GM18508 (cell line): ENCODE measurements around the gene ARID5A.

ENCODE experiments used
- ATAC-seq: cut with Tn5 transposase; IDR thresholded peaks from one replicate; pipeline ENCODE4 v1.9.1; 2021; ENCODE audit warnings: moderate number of reproducible peaks; ENCODE audit not compliant: insufficient read depth, unreplicated experiment

ARID5A gene

GRCh38 chr2:96591054-96591453 is 54.5 kb downstream of the ARID5A start:
- ATAC-seq: no peak

DNA sequence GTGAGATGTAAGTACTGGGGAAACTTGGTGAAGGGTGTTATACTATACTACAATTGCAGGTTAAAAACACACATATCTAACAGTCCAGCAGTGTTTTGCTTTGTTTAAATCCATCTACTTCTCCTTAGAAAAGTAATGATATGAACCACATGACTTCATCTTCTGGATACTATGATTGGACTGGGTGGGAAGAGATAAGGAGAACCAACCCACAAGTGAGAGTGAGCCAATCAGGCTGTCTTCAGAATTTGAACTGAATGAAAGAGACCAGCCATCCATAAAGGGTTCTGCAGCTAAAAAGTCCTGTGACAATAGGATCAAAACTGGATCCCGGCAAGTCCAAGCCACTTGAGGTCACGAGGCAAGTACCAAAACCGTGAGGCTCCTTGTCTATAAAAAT is 54.9 kb downstream of the ARID5A start:
- ATAC-seq: no peak

DNA sequence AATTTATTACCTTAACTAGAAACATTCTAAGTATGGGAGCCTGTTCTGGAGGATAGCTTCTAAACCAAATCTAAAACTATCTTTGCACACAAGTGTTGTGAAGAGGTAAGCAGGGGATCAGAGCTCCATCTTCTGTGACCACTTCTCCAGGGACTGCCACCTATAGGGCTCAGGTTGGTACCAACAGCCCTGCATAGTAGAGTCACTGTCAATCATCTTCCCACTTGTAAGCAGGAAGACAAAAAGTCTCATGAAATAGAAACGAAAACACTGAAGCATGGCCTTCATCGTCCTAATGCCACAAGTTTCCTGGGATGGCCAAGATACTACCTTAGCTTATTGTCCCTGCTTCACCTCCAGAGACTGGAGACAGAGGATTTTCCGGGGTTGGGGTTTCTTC is 57.7 kb downstream of the ARID5A start:
- ATAC-seq: no peak

DNA sequence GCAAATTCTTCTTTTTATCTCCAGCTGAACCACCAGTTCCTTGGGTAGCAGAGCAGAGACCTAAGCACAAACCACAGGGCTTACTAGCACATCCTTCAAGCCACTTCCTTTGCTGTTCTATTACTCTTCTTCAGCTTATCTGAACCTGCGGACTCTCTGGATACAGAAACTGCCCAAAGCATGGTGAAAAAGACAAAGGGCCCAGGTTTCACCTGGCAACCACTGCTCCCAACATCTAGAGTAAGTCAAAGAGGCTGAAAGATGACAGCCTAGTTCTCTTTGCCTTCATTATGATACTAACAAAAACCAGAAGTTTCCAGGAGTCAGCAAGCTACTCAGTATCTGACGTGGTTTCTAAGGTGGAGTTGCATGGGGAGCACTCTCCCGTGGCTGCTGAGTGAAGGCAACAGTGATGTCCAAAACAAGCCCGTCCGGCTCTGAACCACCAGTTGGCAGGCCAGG is 58.2 kb downstream of the ARID5A start:
- no peak for ATAC-seq

GRCh38 chr2:96596596-96596995 is 60.0 kb downstream of the ARID5A start:
- ATAC-seq: no peak

GRCh38 chr2:96599941-96600340 is 63.4 kb downstream of the ARID5A start:
- ATAC-seq: no peak

- ATAC-seq: no peak
Measured at GRCh38 chr2:96601382-96602292, 65.1 kb downstream of the ARID5A start.
